Omental fat pad (tissue), 4 donors: ENCODE results near the gene AEBP1. TPM values are rescaled to one million over a fixed set of nuclear protein-coding genes. Genes with fewer than 3 reads are reported as not detected.
"Not testable (repeated sequence)": the region's sequence is repeated elsewhere in the genome, so short reads cannot be mapped to it uniquely, and the experiment has no call there.

Experiments
- ATAC-seq: fragments of 150-250 bp; one replicate; pipeline ENCODE4 v1.9.1; 2016; ENCODE audit warnings: mild to moderate bottlenecking, moderate library complexity; ENCODE audit not compliant: low FRiP score
- DNase-seq: peaks from one replicate; pipeline ENCODE4 v3.0.0-alpha.2; 2019; ENCODE audit warnings: low spot score
- total RNA-seq, 4 donors: library from RNA; depleted of rRNA; stranded (reverse); fragments of >200 nt; gene quantifications; one replicate each; pipeline ENCODE4 v1.1.0, GENCODE V29; 2016
- TF ChIP-seq, protein P1 (sequence below), 3 donors: fragments of 450-650 bp; IDR thresholded peaks; one replicate each; pipeline ENCODE4 v1.5.1; 2016 to 2017; ENCODE audit warnings: antibody characterized with exemption in 3 of 3, mild to moderate bottlenecking in 3 of 3, moderate library complexity in 2 of 3

AEBP1 gene
- total RNA-seq, 4 donors from 2014 or later, result 64.9 to 209 (median 163) TPM

DNA sequence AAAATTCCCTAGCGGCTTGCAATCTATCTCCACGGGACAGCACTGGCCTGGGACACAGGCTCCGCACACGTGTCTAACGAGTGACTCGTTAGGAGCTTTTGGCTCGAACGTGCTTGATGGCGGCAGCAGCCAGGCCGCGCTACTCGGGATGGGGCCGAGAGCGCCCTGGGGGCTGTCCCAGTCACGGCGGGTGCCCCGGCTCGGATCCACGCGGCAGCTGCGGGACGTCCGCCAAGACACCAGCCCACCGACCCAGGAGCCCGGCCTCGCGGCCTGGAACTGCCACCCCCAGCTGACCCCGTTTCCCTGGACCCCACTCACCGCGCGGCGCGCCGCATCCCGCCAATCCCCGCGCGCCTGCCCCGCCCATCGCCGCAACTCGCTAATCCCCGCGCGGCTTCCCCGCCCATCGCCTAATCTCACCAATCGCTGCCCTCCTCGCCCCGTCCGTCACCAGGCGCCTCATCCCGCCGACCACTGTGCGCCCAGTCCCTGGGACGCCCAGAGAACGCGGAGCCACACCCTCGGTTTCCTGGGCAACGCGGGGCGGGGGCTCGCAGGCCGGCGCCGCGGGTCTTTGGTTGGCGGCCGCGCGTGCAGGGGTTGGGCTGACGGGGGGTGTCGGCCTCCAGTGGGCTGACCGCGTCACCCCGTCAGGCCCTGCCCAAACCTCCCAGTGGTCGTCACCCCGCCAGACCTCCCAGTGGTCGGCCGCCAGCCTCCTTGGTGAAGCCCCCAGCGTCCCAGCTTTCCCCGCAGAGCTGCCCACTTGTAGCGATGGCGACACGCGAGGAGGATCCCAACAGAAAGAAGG is 19.3 kb downstream of the AEBP1 start, which contains the start of gene POLD2:
Gene POLD2, minus strand, starts transcription at position 359 of the 814 bp plus-strand sequence. CDS start 1,495 bp downstream, outside the sequence.
- ATAC-seq, result peak; percentile 98
- TF ChIP-seq, protein P1, sequence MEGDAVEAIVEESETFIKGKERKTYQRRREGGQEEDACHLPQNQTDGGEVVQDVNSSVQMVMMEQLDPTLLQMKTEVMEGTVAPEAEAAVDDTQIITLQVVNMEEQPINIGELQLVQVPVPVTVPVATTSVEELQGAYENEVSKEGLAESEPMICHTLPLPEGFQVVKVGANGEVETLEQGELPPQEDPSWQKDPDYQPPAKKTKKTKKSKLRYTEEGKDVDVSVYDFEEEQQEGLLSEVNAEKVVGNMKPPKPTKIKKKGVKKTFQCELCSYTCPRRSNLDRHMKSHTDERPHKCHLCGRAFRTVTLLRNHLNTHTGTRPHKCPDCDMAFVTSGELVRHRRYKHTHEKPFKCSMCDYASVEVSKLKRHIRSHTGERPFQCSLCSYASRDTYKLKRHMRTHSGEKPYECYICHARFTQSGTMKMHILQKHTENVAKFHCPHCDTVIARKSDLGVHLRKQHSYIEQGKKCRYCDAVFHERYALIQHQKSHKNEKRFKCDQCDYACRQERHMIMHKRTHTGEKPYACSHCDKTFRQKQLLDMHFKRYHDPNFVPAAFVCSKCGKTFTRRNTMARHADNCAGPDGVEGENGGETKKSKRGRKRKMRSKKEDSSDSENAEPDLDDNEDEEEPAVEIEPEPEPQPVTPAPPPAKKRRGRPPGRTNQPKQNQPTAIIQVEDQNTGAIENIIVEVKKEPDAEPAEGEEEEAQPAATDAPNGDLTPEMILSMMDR (IDR thresholded peaks at IDR 0.05), result no peak
- peak; percentile 85 for DNase-seq

GRCh38 chr7:44124822-44125202 is 20.7 kb downstream of the AEBP1 start:
- TF ChIP-seq, protein P1 (IDR thresholded peaks at IDR 0.05), result no peak
- ATAC-seq, result no peak
- DNase-seq, result no peak

DNA sequence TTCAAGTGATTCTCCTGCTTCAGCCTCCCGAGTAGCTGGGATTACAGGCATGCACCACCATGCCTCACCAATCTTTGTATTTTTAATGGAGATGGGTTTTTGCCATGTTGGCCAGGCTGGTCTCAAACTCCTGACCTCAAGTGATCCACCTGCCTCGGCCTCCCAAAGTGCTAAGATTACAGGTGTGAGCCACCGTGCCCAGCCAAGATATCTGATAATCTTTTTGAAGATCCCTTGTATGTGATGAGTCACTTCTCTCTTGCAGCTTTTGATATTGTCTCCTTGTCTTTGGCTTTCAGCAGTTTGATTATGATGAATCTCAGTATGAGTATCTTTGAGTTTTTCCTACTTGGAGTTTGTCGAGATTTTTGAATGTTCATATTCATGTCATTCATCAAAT is 22.4 kb downstream of the AEBP1 start:
- not testable (repeated sequence) for DNase-seq, ATAC-seq

DNA sequence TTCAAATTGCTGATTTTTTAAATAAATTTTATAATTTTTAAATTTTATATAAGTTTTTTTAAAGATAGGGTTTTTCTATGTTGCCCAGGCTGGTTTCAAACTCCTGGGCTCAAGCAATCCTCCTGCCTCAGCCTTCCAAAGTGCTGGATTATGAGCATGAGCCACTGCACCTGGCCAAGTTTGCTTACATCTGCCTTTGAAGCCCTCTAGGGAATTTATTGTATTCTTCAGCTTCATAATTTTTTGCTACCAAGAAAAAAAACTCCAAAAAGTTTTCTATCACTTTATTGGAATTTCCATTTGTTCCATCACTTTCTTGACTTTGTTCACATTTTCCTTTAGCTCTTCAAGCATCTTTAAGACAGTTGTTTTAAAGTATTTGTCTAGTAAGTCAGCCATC is 23.0 kb downstream of the AEBP1 start:
- DNase-seq, result no peak
- TF ChIP-seq, protein P1 (IDR thresholded peaks at IDR 0.05), result no peak
- ATAC-seq, result no peak

DNA sequence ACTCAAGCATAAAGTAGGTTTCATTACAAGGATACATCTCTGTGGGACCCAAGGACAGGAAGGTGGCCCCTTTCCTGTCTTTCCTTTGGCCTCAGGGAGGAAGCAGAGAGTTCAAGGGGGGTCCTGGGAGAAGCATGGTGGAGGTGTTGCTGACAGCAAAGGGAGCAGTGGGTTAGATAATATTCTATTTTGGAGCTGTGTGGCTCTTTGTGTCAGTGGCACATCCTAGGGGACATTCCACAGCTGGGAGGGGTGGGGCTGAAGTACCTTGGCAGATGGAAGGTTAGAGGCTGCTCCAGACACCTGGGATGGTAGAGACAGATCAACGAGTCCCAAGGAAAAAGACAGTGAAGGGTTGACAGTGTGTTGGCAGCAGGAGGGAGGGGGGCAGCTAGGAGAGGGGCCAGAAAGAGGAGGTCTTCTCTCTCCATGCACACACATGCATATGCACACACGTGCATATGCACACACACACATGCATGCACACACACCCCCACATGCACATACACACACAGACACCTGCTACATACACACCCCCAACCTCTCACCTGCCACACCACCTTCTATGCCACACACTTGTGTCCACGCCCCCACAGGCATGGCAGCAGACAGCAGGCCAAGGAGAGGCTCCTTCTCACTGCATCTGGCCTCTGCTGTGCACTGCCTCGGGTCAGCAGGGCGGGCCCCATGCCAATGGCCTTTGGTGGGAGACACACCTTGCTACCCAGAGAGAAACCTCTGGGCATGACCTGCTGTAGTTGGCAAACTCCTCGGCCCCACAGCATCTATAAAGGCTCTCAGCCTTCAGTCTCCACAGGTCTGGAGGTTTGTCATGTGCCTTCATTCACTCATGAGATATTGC is 24.8 kb downstream of the AEBP1 start:
- DNase-seq (no peak), ATAC-seq (no peak)
- TF ChIP-seq, protein P1 (IDR thresholded peaks at IDR 0.05), result no peak

- peak; percentile 35 for ATAC-seq
- DNase-seq, result no peak
- TF ChIP-seq, protein P1 (IDR thresholded peaks at IDR 0.05), result no peak
These were observed 27.3 kb downstream of the AEBP1 start for GRCh38 chr7:44131173-44132029.
